Hepatocyte (in vitro differentiated cells): Measurements from ENCODE around the gene DBR1.

Experiments used
- CTCF ChIP-seq: fragments of 200-600 bp; sonication (generic); IDR thresholded peaks from 2 replicates; pipeline ENCODE4 v1.5.1; 2016; ENCODE audit warnings: antibody characterized with exemption, mild to moderate bottlenecking; ENCODE audit not compliant: poor library complexity
- EZH2 ChIP-seq: fragments of 200-600 bp; sonication (generic); IDR thresholded peaks from 2 replicates; pipeline ENCODE4 v1.6.1; 2016; ENCODE audit warnings: antibody characterized with exemption, mild to moderate bottlenecking, borderline replicate concordance

DNA sequence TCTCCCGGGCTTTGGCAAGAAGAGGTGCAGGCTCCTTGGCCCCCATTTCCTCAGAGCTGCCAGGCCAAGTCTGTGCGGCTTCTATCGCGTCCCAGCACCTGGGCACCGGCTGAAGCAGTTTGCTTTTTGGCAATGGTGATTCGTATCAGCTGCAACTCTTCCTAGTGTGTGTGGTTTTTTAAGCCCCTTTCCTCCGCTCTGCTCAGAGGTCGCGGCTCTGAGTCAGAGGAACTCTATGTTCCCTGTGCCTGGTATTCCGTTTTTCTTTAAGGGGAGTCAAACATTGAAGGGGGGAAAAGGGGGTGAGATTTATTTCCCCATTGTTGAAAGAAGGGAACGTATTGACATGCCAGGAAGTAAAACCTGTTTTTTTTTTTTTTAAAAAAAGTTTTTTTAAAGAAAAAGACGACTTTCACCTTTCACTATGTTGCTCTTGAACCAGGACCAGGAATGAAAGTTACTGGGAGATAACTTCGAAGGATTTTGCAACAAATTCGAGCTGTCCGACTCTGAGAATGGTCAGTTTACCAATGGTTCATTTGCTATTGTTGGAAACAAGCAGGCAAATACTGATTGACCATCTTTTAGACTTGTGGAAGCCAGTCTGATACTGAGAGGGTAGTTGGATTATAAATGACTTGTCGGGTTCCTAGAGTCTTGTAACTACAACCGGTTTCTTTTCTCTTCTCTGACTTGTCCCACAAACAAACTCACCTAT is 13.5 kb upstream of the DBR1 start:
- no peak for TF ChIP-seq CTCF
- no peak for TF ChIP-seq EZH2
